ENCODE results near the gene PNMA6E. TPM values are rescaled to one million over a fixed set of nuclear protein-coding genes. Genes with fewer than 3 reads are reported as not detected.

PNMA6E gene
- total and polyA plus RNA-seq, 12 donors = 0.07 to 0.27 (median 0.16) TPM; not detected in 5

DNA sequence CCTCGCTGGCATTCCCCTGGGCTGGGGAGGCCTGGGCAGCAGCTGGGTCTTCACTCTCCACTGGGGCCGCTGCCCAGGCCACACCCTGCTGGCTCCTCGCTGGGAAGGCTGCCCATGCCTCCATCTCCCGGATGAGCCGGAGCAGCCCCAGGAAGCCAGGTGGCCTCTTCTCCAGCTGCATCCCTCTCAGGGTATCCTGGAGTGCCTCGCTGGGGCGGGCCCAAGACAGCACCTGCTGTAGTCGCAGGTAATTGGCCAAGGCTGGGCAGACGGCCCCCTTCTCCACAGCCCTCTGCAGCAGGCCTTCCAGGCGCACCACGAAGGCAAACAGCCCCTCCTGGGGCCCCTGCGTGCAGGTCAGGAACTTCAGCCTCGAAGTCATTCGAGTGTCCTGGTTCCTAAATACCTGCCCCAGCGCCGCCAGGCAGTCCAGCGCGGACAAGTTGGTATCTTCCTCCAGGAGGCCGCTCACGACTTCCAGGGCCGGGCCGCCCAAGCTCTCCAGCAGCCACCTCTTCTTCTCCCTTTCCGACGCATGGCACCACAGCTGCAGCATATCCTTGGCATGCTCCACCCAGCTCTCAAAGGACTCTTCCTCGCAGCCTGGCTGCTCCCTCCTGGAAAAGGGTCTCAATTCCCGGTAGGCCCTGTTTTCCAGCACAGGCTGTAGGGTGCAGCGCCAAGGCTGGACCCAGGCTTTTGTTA lies 3.7 kb downstream of the PNMA6E start:
- intact Hi-C loops (cut with DNase I) = no loop called here
- H3K4me3 ChIP-seq = no peak overlapping the region
- H3K9me3 ChIP-seq (replicated peaks in 1 of 3) = no peaks in the 10 kb centered on the region
- WGBS, 4 donors = 82 to 92% (median 88%) methylated on average over 7 to 27 of the region's 27 CpGs
- H3K27ac ChIP-seq = no peak overlapping the region
- H3K27me3 ChIP-seq = no peaks in the 10 kb centered on the region
- TF ChIP-seq, protein P1, sequence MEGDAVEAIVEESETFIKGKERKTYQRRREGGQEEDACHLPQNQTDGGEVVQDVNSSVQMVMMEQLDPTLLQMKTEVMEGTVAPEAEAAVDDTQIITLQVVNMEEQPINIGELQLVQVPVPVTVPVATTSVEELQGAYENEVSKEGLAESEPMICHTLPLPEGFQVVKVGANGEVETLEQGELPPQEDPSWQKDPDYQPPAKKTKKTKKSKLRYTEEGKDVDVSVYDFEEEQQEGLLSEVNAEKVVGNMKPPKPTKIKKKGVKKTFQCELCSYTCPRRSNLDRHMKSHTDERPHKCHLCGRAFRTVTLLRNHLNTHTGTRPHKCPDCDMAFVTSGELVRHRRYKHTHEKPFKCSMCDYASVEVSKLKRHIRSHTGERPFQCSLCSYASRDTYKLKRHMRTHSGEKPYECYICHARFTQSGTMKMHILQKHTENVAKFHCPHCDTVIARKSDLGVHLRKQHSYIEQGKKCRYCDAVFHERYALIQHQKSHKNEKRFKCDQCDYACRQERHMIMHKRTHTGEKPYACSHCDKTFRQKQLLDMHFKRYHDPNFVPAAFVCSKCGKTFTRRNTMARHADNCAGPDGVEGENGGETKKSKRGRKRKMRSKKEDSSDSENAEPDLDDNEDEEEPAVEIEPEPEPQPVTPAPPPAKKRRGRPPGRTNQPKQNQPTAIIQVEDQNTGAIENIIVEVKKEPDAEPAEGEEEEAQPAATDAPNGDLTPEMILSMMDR (IDR thresholded peaks at IDR 0.05) = no peak
- no peak for TF ChIP-seq POLR2A (IDR thresholded peaks at IDR 0.05)
- H3K36me3 ChIP-seq (replicated peaks in 1 of 2) = no peaks in the 10 kb centered on the region
- H3K4me1 ChIP-seq (replicated peaks in 1 of 2) = no peaks in the 10 kb centered on the region
- DNase-seq = no peak

- intact Hi-C loops (cut with DNase I) = no loop called here
- 82 to 85% (median 83%) methylated on average over 2 to 26 of the region's 26 CpGs; no CpG with 5 or more reads in 1 of the 4 donors for WGBS, 4 donors
- DNase-seq = no peak
- Histone ChIP-seq H3K9me3 (replicated peaks in 1 of 3) (no peaks in the 10 kb centered on the region), H3K27me3 (no peaks in the 10 kb centered on the region), H3K4me3 (no peak overlapping the region), H3K36me3 (replicated peaks in 1 of 2) (no peaks in the 10 kb centered on the region), H3K27ac (no peak overlapping the region), H3K4me1 (replicated peaks in 1 of 2) (no peaks in the 10 kb centered on the region)
- TF ChIP-seq, protein P1 (IDR thresholded peaks at IDR 0.05) = no peak
- no peak for TF ChIP-seq POLR2A (IDR thresholded peaks at IDR 0.05)
Observed at GRCh38 chrX:153396320-153397195, 4.6 kb downstream of the PNMA6E start.

- no peaks in the 10 kb centered on the region for H3K4me1 ChIP-seq (replicated peaks in 1 of 2)
- H3K36me3 ChIP-seq (replicated peaks in 1 of 2) = no peaks in the 10 kb centered on the region
- H3K27ac ChIP-seq = no peak overlapping the region
- no peak for TF ChIP-seq POLR2A (IDR thresholded peaks at IDR 0.05)
- TF ChIP-seq, protein P1 (IDR thresholded peaks at IDR 0.05) = no peak
- H3K9me3 ChIP-seq (replicated peaks in 1 of 3) = no peaks in the 10 kb centered on the region
- intact Hi-C loops (cut with DNase I) = no loop called here
- no peak for DNase-seq
- no peak overlapping the region for H3K4me3 ChIP-seq
- no peaks in the 10 kb centered on the region for H3K27me3 ChIP-seq
- 88 to 90% (median 88%) methylated on average over 16 to 26 of the region's 26 CpGs for WGBS, 4 donors
Observed at GRCh38 chrX:153395613-153396319, 5.4 kb downstream of the PNMA6E start.

- intact Hi-C loops (cut with DNase I) = loop anchor here in 1 of 2 donors (5.0 kb wide), 1 partner anchor 442 kb away; no protein-coding TSS in a partner anchor
- DNase-seq = no peak
- Histone ChIP-seq H3K4me3 (no peak overlapping the region), H3K27ac (no peak overlapping the region), H3K9me3 (replicated peaks in 1 of 3) (no peaks in the 10 kb centered on the region), H3K36me3 (replicated peaks in 1 of 2) (no peaks in the 10 kb centered on the region), H3K4me1 (replicated peaks in 1 of 2) (no peaks in the 10 kb centered on the region), H3K27me3 (no peaks in the 10 kb centered on the region)
- TF ChIP-seq, protein P1 (IDR thresholded peaks at IDR 0.05) = no peak
- TF ChIP-seq POLR2A (IDR thresholded peaks at IDR 0.05) = no peak
- 61 to 68% (median 66%) methylated on average over 11 to 13 of the region's 13 CpGs for WGBS, 4 donors
Observed at GRCh38 chrX:153394612-153395011, 6.5 kb downstream of the PNMA6E start.

Measured in adrenal gland (tissue), 12 donors.